SK-N-SH treated with all-trans-retinoic acid at 6 μM for 48 hours (cell line): ENCODE results near the gene PHYKPL.

Experiments
- ATAC-seq: fragments of 200-7000 bp; cut with Tn5 transposase; 3 replicates; pipeline ENCODE4 v1.9.1; 2020; ENCODE audit warnings: mild to moderate bottlenecking, moderate library complexity
- CREB5 ChIP-seq: fragments of 250-450 bp; sonication (Bioruptor Pico); IDR thresholded peaks from 2 replicates; pipeline ENCODE4 v1.5.1; 2020; ENCODE audit warnings: low read depth, mild to moderate bottlenecking, moderate library complexity
- ESRRG ChIP-seq: fragments of 250-450 bp; sonication (Bioruptor Pico); IDR thresholded peaks from 2 replicates; pipeline ENCODE4 v1.6.1; 2021; ENCODE audit warnings: mild to moderate bottlenecking
- GLIS3 ChIP-seq: fragments of 250-450 bp; sonication (Bioruptor Pico); IDR thresholded peaks from 2 replicates; pipeline ENCODE4 v1.5.0; 2020; ENCODE audit warnings: mild to moderate bottlenecking, moderate library complexity
- ISL1 ChIP-seq: fragments of 250-450 bp; sonication (Bioruptor Pico); IDR thresholded peaks from 2 replicates; pipeline ENCODE4 v2.1.2; 2022; ENCODE audit warnings: mild to moderate bottlenecking, moderate library complexity
- OSR1 ChIP-seq: fragments of 250-450 bp; sonication (Bioruptor Pico); IDR thresholded peaks from 2 replicates; pipeline ENCODE4 v1.8.0; 2022; ENCODE audit warnings: moderate library complexity, mild to moderate bottlenecking, inconsistent platforms
- PPARA ChIP-seq: fragments of 250-450 bp; sonication (Bioruptor Pico); IDR thresholded peaks from 2 replicates; pipeline ENCODE4 v1.5.0; 2020; ENCODE audit warnings: mild to moderate bottlenecking, borderline replicate concordance
- SNAI2 ChIP-seq: fragments of 250-450 bp; sonication (Bioruptor Pico); IDR thresholded peaks from 2 replicates; pipeline ENCODE4 v1.5.0; 2020; ENCODE audit warnings: mild to moderate bottlenecking, moderate library complexity
- TCF4 ChIP-seq: fragments of 250-450 bp; sonication (Bioruptor Pico); IDR thresholded peaks from 2 replicates; pipeline ENCODE4 v1.8.0; 2021; ENCODE audit warnings: mild to moderate bottlenecking, moderate library complexity, borderline replicate concordance
- TOX ChIP-seq: fragments of 250-450 bp; sonication (Bioruptor Pico); IDR thresholded peaks from 2 replicates; pipeline ENCODE4 v1.8.0; 2021; ENCODE audit warnings: mild to moderate bottlenecking, moderate library complexity, borderline replicate concordance
- TSHZ2 ChIP-seq: fragments of 250-450 bp; sonication (Bioruptor Pico); IDR thresholded peaks from 2 replicates; pipeline ENCODE4 v1.5.0; 2020; ENCODE audit warnings: mild to moderate bottlenecking, moderate library complexity
- ZC3H10 ChIP-seq: fragments of 250-450 bp; sonication (Bioruptor Pico); IDR thresholded peaks from 2 replicates; pipeline ENCODE4 v1.5.1; 2021; ENCODE audit warnings: mild to moderate bottlenecking, moderate library complexity
- ZFP3 ChIP-seq: fragments of 250-450 bp; sonication (Bioruptor Pico); IDR thresholded peaks from 2 replicates; pipeline ENCODE4 v1.5.0; 2020; ENCODE audit warnings: mild to moderate bottlenecking, moderate library complexity
- ZFP30 ChIP-seq: fragments of 450-650 bp; formaldehyde crosslinking; IDR thresholded peaks from 2 replicates; pipeline ENCODE4 v1.5.0; 2022; ENCODE audit warnings: mild to moderate bottlenecking, moderate library complexity
- ZNF8 ChIP-seq: fragments of 450-650 bp; formaldehyde crosslinking; IDR thresholded peaks from 2 replicates; pipeline ENCODE4 v1.5.0; 2020; ENCODE audit warnings: mild to moderate bottlenecking, moderate library complexity
- TF ChIP-seq, protein P1 (sequence below): fragments of 250-450 bp; sonication (Bioruptor Pico); IDR thresholded peaks from 2 replicates; pipeline ENCODE4 v1.8.0; 2020; ENCODE audit warnings: mild to moderate bottlenecking, moderate library complexity, borderline replicate concordance
- TF ChIP-seq, protein P2 (sequence below): fragments of 250-450 bp; sonication (Bioruptor Pico); IDR thresholded peaks from 2 replicates; pipeline ENCODE4 v1.5.1; 2021; ENCODE audit warnings: mild to moderate bottlenecking, moderate library complexity
- TF ChIP-seq, protein P3 (sequence below): fragments of 250-450 bp; sonication (Bioruptor Pico); IDR thresholded peaks from 2 replicates; pipeline ENCODE4 v1.8.0; 2021; ENCODE audit warnings: low read depth, mild to moderate bottlenecking, moderate library complexity, borderline replicate concordance

The PHYKPL gene

GRCh38 chr5:178274781-178275537, 42.4 kb upstream of the PHYKPL start:
- TF ChIP-seq ZNF8 (no peak), SNAI2 (CRISPR knock-in tag) (no peak), CREB5 (no peak), TOX (no peak), ZFP3 (CRISPR knock-in tag) (no peak), TSHZ2 (CRISPR knock-in tag) (no peak), OSR1 (CRISPR knock-in tag) (no peak), PPARA (no peak), ZC3H10 (CRISPR knock-in tag) (no peak), ESRRG (no peak), ISL1 (no peak), TCF4 (CRISPR knock-in tag) (no peak)
- TF ChIP-seq, protein P1, sequence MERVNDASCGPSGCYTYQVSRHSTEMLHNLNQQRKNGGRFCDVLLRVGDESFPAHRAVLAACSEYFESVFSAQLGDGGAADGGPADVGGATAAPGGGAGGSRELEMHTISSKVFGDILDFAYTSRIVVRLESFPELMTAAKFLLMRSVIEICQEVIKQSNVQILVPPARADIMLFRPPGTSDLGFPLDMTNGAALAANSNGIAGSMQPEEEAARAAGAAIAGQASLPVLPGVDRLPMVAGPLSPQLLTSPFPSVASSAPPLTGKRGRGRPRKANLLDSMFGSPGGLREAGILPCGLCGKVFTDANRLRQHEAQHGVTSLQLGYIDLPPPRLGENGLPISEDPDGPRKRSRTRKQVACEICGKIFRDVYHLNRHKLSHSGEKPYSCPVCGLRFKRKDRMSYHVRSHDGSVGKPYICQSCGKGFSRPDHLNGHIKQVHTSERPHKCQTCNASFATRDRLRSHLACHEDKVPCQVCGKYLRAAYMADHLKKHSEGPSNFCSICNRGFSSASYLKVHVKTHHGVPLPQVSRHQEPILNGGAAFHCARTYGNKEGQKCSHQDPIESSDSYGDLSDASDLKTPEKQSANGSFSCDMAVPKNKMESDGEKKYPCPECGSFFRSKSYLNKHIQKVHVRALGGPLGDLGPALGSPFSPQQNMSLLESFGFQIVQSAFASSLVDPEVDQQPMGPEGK (CRISPR knock-in tag) = no peak
- TF ChIP-seq, protein P2, sequence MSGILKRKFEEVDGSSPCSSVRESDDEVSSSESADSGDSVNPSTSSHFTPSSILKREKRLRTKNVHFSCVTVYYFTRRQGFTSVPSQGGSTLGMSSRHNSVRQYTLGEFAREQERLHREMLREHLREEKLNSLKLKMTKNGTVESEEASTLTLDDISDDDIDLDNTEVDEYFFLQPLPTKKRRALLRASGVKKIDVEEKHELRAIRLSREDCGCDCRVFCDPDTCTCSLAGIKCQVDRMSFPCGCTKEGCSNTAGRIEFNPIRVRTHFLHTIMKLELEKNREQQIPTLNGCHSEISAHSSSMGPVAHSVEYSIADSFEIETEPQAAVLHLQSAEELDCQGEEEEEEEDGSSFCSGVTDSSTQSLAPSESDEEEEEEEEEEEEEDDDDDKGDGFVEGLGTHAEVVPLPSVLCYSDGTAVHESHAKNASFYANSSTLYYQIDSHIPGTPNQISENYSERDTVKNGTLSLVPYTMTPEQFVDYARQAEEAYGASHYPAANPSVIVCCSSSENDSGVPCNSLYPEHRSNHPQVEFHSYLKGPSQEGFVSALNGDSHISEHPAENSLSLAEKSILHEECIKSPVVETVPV (CRISPR knock-in tag) = no peak

DNA sequence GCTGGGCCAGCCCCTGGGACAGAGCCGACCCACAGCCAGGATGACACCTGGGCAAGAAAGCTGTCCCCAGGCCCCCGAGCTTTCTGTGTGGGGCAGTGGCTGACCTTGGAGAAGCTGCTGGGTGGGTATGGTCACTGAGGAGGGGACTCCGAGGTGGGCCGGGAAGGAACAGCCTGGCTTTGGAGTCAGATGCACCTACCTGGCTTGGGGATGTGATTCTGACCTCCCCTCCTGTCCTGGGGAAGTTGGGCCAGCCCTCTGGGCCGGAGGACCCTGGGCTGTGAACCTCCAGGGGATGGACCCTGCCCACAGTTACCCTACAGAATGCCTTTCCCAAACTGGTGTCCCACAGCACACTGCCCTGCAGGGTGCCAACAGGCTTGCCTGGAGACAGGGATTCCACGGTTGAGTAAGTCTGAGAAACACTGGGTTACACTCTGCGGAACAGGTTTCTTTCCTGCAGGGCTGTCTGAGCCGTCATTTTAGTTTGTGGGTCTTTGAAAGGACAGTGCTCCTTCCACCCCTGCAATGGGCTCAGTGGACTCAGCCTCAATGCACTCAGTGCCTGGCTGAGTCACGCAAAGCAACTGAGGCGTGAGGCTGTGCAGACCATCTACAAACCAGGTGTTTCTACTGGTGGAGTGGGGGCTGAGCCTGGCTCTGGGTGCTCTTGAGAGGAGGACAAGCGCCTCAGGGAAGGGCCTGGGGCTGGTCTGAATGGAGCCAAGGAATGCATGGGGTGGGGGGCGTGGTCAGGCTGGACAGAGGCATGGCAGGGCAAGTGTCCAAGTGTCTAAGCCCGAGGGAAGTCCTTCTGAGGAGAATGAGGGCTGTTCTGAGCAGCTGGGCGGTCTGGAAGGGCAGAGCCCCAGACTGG, 41.3 kb upstream of the PHYKPL start:
- no peak for ATAC-seq
- TF ChIP-seq ESRRG = no peak
- no peak for TF ChIP-seq TCF4 (CRISPR knock-in tag)
- TF ChIP-seq, protein P3, sequence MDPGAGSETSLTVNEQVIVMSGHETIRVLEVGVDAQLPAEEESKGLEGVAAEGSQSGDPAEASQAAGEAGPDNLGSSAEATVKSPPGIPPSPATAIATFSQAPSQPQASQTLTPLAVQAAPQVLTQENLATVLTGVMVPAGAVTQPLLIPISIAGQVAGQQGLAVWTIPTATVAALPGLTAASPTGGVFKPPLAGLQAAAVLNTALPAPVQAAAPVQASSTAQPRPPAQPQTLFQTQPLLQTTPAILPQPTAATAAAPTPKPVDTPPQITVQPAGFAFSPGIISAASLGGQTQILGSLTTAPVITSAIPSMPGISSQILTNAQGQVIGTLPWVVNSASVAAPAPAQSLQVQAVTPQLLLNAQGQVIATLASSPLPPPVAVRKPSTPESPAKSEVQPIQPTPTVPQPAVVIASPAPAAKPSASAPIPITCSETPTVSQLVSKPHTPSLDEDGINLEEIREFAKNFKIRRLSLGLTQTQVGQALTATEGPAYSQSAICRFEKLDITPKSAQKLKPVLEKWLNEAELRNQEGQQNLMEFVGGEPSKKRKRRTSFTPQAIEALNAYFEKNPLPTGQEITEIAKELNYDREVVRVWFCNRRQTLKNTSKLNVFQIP (CRISPR knock-in tag) = no peak
- no peak for TF ChIP-seq GLIS3 (CRISPR knock-in tag)
- TF ChIP-seq, protein P1 (CRISPR knock-in tag) = no peak
- TF ChIP-seq ZFP30 (CRISPR knock-in tag) = no peak

More at GRCh38 chr5:178274781-178275537, 42.4 kb upstream of the PHYKPL start:
- no peak for ATAC-seq
